ENCODE measurements around the gene FBLN5.

DNA sequence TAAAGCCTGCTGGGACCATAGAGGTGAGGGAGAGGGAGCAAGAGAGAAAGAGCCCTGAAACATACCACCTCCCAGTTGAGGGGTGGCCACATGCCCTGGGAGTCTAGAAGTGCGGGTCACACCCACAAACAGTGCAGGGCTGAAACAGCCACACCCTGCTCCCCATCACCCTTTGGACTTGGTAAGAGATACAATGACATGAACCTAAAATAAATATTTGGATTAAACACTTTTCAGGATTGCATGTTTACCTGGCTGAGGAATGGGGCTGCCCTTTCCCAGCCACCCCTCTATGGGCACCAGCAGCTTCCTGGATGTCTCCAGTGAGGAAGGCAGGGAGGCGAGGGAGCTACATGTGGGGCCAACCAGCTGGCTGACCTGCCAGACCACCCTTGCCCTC, 41.1 kb downstream of the FBLN5 start:
- TF ChIP-seq EZH2 (IDR thresholded peaks at IDR 0.05) (no peak), POLR2AphosphoS5 (IDR thresholded peaks at IDR 0.05; ENCODE audit: borderline replicate concordance, low read depth, low read length) (no peak), FOXP2 (optimal IDR thresholded peaks at IDR 0.05; ENCODE audit: control extremely low read depth, extremely low read length, insufficient read depth) (no peak)
